H9 (cell line): Measurements from ENCODE around the gene KCNQ2. TPM values are rescaled to one million over a fixed set of nuclear protein-coding genes. Genes with fewer than 3 reads are reported as not detected.

Experiments
- DNase-seq: peaks from one replicate; pipeline ENCODE4 v3.0.0-alpha.2; 2017
- H2AFZ ChIP-seq: one replicate; pipeline ENCODE4 v1.6.1; 2013; ENCODE audit warnings: mild to moderate bottlenecking, low read length, control low read depth, moderate library complexity
- H2AK5ac ChIP-seq: 2 replicates; pipeline ENCODE4 v1.6.1; 2013; ENCODE audit warnings: low read length, control low read depth, mixed read lengths; ENCODE audit not compliant: insufficient read length
- H2BK120ac ChIP-seq: one replicate; pipeline ENCODE4 v1.6.1; 2013; ENCODE audit warnings: low read depth, mild to moderate bottlenecking, low read length, control low read depth, inconsistent platforms; ENCODE audit not compliant: poor library complexity, severe bottlenecking
- H2BK12ac ChIP-seq: 2 replicates; pipeline ENCODE4 v1.6.1; 2013; ENCODE audit warnings: low read length, control low read depth, mixed read lengths, low read depth; ENCODE audit not compliant: insufficient read length
- H2BK15ac ChIP-seq: 2 replicates; pipeline ENCODE4 v1.6.1; 2013; ENCODE audit warnings: low read depth, low read length, control low read depth
- H2BK20ac ChIP-seq: one replicate; pipeline ENCODE4 v1.6.1; 2013; ENCODE audit warnings: low read depth, mild to moderate bottlenecking, low read length, control low read depth, inconsistent platforms; ENCODE audit not compliant: poor library complexity, severe bottlenecking
- H2BK5ac ChIP-seq: 2 replicates; pipeline ENCODE4 v1.6.1; 2013; ENCODE audit warnings: low read length, control low read depth, mixed read lengths; ENCODE audit not compliant: insufficient read length
- H3K14ac ChIP-seq: 2 replicates; pipeline ENCODE4 v1.6.1; 2013; ENCODE audit warnings: low read length, control low read depth; ENCODE audit not compliant: insufficient read depth
- H3K18ac ChIP-seq: 2 replicates; pipeline ENCODE4 v1.6.1; 2013; ENCODE audit warnings: low read depth, mild to moderate bottlenecking, mixed read lengths, low read length, control low read depth; ENCODE audit not compliant: insufficient read length
- H3K23ac ChIP-seq: 2 replicates; pipeline ENCODE4 v1.6.1; 2013; ENCODE audit warnings: low read length, control low read depth, mixed read lengths, low read depth; ENCODE audit not compliant: insufficient read length
- H3K23me2 ChIP-seq: 2 replicates; pipeline ENCODE4 v1.6.1; 2013; ENCODE audit warnings: low read depth, mild to moderate bottlenecking, mixed read lengths, low read length, control low read depth; ENCODE audit not compliant: insufficient read length, poor library complexity, severe bottlenecking
- H3K27ac ChIP-seq: 2 replicates; pipeline ENCODE4 v1.5.1; 2013; ENCODE audit warnings: low read length, control low read depth, mixed read lengths, low read depth; ENCODE audit not compliant: insufficient read length
- H3K27me3 ChIP-seq: 2 replicates; pipeline ENCODE4 v1.6.1; 2013; ENCODE audit warnings: low read length, control low read depth, inconsistent platforms; ENCODE audit not compliant: insufficient read depth
- H3K4ac ChIP-seq: 2 replicates; pipeline ENCODE4 v1.6.1; 2013; ENCODE audit warnings: low read depth, mild to moderate bottlenecking, control low read depth, inconsistent platforms, low read length, moderate library complexity
- H3K4me1 ChIP-seq: 2 replicates; pipeline ENCODE4 v1.6.1; 2013; ENCODE audit warnings: low read length, control low read depth, inconsistent platforms; ENCODE audit not compliant: insufficient read depth
- H3K4me2 ChIP-seq: 2 replicates; pipeline ENCODE4 v1.6.1; 2013; ENCODE audit warnings: low read length, control low read depth, mixed read lengths; ENCODE audit not compliant: insufficient read length, insufficient read depth
- H3K56ac ChIP-seq: 2 replicates; pipeline ENCODE4 v1.6.1; 2013; ENCODE audit warnings: low read depth, mild to moderate bottlenecking, mixed read lengths, low read length, control low read depth; ENCODE audit not compliant: insufficient read length
- H3K79me1 ChIP-seq: 2 replicates; pipeline ENCODE4 v1.6.1; 2013; ENCODE audit warnings: low read depth, mild to moderate bottlenecking, moderate library complexity, low read length, control low read depth, inconsistent platforms; ENCODE audit not compliant: insufficient read depth, poor library complexity, severe bottlenecking
- H3K79me2 ChIP-seq: 2 replicates; pipeline ENCODE4 v1.6.1; 2013; ENCODE audit warnings: low read length, control low read depth, inconsistent platforms; ENCODE audit not compliant: insufficient read depth
- H3K9ac ChIP-seq: 2 replicates; pipeline ENCODE4 v1.6.1; 2013; ENCODE audit warnings: low read length, control low read depth, mixed read lengths; ENCODE audit not compliant: insufficient read length; ENCODE audit errors: extremely low read depth
- H3K9me3 ChIP-seq: one replicate; pipeline ENCODE4 v1.6.1; 2013; ENCODE audit warnings: low read depth, low read length, inconsistent platforms; ENCODE audit not compliant: control insufficient read depth
- H3T11ph ChIP-seq: one replicate; pipeline ENCODE4 v1.6.1; 2013; ENCODE audit warnings: mild to moderate bottlenecking, low read length, control low read depth, inconsistent platforms
- H4K20me1 ChIP-seq: one replicate; pipeline ENCODE4 v1.6.1; 2013; ENCODE audit not compliant: control insufficient read depth, insufficient read length, insufficient read depth
- H4K5ac ChIP-seq: 2 replicates; pipeline ENCODE4 v1.6.1; 2013; ENCODE audit warnings: low read depth, mild to moderate bottlenecking, mixed read lengths, low read length, control low read depth; ENCODE audit not compliant: insufficient read length
- H4K8ac ChIP-seq: replicated peaks from 2 replicates; pipeline ENCODE4 v1.6.1; 2013; ENCODE audit warnings: low read length, control low read depth, mixed read lengths, low read depth; ENCODE audit not compliant: insufficient read length
- H4K91ac ChIP-seq: 2 replicates; pipeline ENCODE4 v1.6.1; 2013; ENCODE audit warnings: low read depth, mild to moderate bottlenecking, moderate library complexity, mixed read lengths, low read length, control low read depth; ENCODE audit not compliant: insufficient read length
- H3K27ac Mint-ChIP-seq, 3 experiments: 2 replicates in 2 of 3; 3 replicates in 1 of 3; pipeline ENCODE4 v1.8.0; 2020 to 2021; ENCODE audit warnings: mixed read lengths in 3 of 3, mild to moderate bottlenecking in 1 of 3, moderate library complexity in 1 of 3
- H3K27me3 Mint-ChIP-seq: 2 replicates; pipeline ENCODE4 v1.8.0; 2021; ENCODE audit warnings: low read depth, mild to moderate bottlenecking, moderate library complexity, mixed read lengths
- H3K36me3 Mint-ChIP-seq, 3 experiments: 2 replicates in 2 of 3; 3 replicates in 1 of 3; pipeline ENCODE4 v1.8.0; 2020 to 2021; ENCODE audit warnings: low read depth in 3 of 3, mixed read lengths in 3 of 3; ENCODE audit not compliant: insufficient read depth in 1 of 3
- H3K4me1 Mint-ChIP-seq, 2 experiments: 2 replicates each; pipeline ENCODE4 v1.8.0; 2020; ENCODE audit warnings: mixed read lengths in 2 of 2
- H3K4me3 Mint-ChIP-seq, 2 experiments: 2 replicates in 1 of 2; 3 replicates in 1 of 2; pipeline ENCODE4 v1.8.0; 2020 to 2021; ENCODE audit warnings: mild to moderate bottlenecking in 2 of 2, mixed read lengths in 2 of 2, moderate library complexity in 1 of 2
- H3K9me3 Mint-ChIP-seq, 2 experiments: 2 replicates in 1 of 2; 3 replicates in 1 of 2; pipeline ENCODE4 v1.8.0; 2020; ENCODE audit warnings: mild to moderate bottlenecking in 2 of 2, mixed read lengths in 2 of 2, moderate library complexity in 1 of 2
- WGBS: extraction: QIAGEN DNeasy Blood & Tissue Kit; methylation state at CpG from one replicate; pipeline ENCODE4 v1.1.7; 2013; ENCODE audit warnings: missing lambda C conversion rate, low lambda C conversion rate, mixed read lengths; ENCODE audit not compliant: insufficient read length; ENCODE audit errors: extremely low coverage; 5-methylcytosine and 5-hydroxymethylcytosine counted together
- total RNA-seq: library from RNA; stranded (reverse); gene quantifications from 2 replicates; pipeline ENCODE4 v1.2.1, GENCODE V29; 2021
- TF ChIP-seq, protein P1 (sequence below): fragments of 200-600 bp; sonication (generic); conservative IDR thresholded peaks from 3 replicates; pipeline ENCODE4 v1.8.0; 2021; ENCODE audit warnings: antibody characterized with exemption, mild to moderate bottlenecking

The KCNQ2 gene
- total RNA-seq, 1 experiment from 2014 or later: 69.2 TPM

DNA sequence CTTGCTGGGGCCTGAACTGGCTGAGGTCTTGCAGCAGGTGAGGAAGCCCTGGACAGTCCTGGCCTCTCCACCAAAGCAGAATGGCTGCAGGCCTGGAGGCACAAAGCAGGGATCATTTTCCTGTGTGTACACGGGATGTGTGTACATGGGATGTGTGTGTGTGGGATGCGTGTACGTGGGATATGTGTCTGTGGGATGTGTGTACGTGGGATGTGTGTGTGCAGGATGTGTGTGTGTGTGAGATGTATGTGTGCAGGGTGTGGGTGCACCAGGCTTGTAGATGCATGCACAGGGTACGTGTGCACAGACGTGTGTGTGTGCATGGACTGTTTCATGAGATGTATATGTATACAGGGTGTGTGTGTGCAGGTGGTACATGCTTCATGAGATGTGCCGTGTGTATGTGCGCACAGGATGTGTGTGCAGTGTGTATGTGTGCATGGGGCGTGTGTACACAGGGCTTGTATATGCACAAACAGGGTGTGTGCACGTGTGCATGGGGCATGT, 103.4 kb downstream of the KCNQ2 start:
- no peak overlapping the region for H2AFZ ChIP-seq
- peaks cover 2% of the 10 kb centered on the region for H4K20me1 ChIP-seq
- no peaks in the 10 kb centered on the region for H3K27me3 ChIP-seq
- H3K4ac ChIP-seq: no peak overlapping the region
- Mint-ChIP-seq H3K4me1 (peaks cover 9 to 22% of the 10 kb centered on the region in 2 experiments), H3K27me3 (peaks cover 3% of the 10 kb centered on the region; the same call in 1 of the 2 replicates), H3K27ac (no peak overlapping the region), H3K4me3 (no peak overlapping the region; a peak in 2 of 5 replicates), H3K9me3 (no peaks in the 10 kb centered on the region), H3K36me3 (no peaks in the 10 kb centered on the region)
- H3K9me3 ChIP-seq: no peaks in the 10 kb centered on the region
- H3K56ac ChIP-seq: no peak overlapping the region
- no peak overlapping the region for H4K8ac ChIP-seq
- no peaks in the 10 kb centered on the region for H3K4me1 ChIP-seq
- no peak overlapping the region for H2AK5ac ChIP-seq
- H3K79me1 ChIP-seq: no peaks in the 10 kb centered on the region
- no peak overlapping the region for H2BK15ac ChIP-seq
- H2BK5ac ChIP-seq: no peak overlapping the region
- no peak overlapping the region for H3K14ac ChIP-seq
- TF ChIP-seq, protein P1, sequence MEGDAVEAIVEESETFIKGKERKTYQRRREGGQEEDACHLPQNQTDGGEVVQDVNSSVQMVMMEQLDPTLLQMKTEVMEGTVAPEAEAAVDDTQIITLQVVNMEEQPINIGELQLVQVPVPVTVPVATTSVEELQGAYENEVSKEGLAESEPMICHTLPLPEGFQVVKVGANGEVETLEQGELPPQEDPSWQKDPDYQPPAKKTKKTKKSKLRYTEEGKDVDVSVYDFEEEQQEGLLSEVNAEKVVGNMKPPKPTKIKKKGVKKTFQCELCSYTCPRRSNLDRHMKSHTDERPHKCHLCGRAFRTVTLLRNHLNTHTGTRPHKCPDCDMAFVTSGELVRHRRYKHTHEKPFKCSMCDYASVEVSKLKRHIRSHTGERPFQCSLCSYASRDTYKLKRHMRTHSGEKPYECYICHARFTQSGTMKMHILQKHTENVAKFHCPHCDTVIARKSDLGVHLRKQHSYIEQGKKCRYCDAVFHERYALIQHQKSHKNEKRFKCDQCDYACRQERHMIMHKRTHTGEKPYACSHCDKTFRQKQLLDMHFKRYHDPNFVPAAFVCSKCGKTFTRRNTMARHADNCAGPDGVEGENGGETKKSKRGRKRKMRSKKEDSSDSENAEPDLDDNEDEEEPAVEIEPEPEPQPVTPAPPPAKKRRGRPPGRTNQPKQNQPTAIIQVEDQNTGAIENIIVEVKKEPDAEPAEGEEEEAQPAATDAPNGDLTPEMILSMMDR: no peak
- H2BK120ac ChIP-seq: no peak overlapping the region
- no peak overlapping the region for H3K23ac ChIP-seq
- H3K79me2 ChIP-seq: no peaks in the 10 kb centered on the region
- H3K9ac ChIP-seq: no peak overlapping the region
- no peak overlapping the region for H2BK12ac ChIP-seq
- H3K23me2 ChIP-seq: no peaks in the 10 kb centered on the region
- H3T11ph ChIP-seq: no peak overlapping the region
- no peak overlapping the region for H4K91ac ChIP-seq
- H3K18ac ChIP-seq: no peak overlapping the region
- H4K5ac ChIP-seq: no peak overlapping the region
- no peak overlapping the region for H3K27ac ChIP-seq
- H2BK20ac ChIP-seq: no peak overlapping the region
- H3K4me2 ChIP-seq: no peak overlapping the region
- WGBS: no CpG with 5 or more reads among the region's 10 CpGs
- no peak for DNase-seq
